ENCODE measurements around the gene SMIM38.

SMIM38 gene

DNA sequence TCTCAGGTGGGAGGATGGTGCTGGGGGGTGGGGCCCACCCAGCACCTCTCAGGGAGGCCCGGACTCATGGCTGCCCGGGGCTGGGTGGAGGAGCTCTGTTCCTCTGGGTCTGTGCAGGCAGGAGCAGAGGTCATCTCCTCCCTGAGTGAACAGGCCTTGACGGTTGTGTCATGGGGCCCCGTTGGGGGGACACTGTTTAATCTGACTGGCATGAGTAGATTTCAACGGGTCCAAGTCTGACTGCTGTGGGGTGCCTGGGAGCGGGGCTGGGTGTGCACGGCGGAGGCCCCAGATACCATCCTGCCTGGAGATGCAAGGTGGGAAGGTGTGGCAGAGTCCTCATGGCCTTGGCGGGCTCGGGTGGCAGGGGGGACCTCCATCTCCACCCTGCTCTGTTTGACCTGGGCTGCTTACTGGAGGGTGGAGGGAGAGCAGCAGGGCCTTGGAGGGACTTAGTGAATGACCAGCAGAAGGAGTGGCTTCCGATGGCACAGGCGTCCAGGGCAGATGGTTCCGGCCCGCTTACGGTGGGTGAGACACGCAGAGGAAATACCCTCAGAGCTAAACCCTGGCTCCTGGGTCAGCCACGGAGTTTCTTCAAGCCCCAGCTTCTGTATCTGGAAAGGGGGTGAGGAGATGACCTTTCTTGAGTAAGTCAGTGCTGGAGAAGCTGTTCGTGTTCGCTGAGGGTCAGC is 48.7 kb downstream of the SMIM38 start:
- DNase-seq = no peak
- ATAC-seq = no peak

DNA sequence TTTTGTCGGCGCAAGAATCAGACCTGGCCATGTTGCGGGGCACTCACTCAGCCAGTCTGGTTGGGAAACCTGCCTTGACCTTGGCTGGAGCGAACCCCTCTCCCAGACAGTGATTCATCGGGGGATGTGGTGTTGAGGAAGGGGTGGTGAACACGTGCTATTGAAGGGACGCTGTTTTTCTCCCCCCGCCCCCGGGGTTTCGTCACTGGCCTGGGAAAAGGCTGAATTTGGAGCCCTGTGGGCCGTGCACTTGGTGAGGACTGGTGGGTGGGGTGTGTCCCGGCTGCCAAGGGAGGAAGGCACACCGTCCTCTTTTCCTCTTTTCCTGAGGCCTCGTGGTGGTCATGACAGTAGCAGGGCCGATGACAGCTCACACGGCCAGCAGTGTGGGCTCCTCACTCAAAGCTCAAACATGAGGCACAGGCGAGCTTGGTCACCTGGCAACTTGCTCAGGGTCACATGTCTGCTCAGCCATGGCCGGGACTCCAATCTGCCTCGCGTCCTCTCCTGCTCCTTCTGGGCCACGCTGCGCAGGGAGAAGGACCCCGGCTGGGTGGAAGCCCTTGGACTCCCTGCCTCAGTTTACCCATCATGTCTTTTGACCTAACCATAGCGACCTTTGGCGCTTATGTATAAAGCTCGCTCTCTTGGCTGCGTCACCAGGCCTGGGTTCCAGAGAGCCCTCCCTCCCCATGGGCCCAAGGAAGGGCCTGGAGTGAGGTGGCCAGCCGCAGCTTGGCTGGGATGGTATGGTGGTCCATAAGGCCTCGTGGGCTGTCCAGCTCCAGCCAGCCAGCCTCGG is 49.4 kb downstream of the SMIM38 start:
- DNase-seq (no peak), ATAC-seq (no peak)

All from stimulated activated naive CD8-positive, alpha-beta T cell treated with anti-CD3 and anti-CD28 coated beads, Interleukin-15, Interleukin-2, amounts not matched to agents 100 U/mL and 50 U/mL, for 24 hours (primary cell).